ACC112 (cell line): Measurements from ENCODE around the gene F8.
"Not testable (repeated sequence)": the region's sequence is repeated elsewhere in the genome, so short reads cannot be mapped to it uniquely, and the experiment has no call there.

ENCODE experiments used
- H2AFZ ChIP-seq: fragments of 200-600 bp; sonication (generic); one replicate; pipeline ENCODE4 v1.6.0; 2017; ENCODE audit warnings: antibody characterized with exemption, low read length; ENCODE audit not compliant: unreplicated experiment
- H3K27ac ChIP-seq: fragments of 200-600 bp; sonication (generic); 2 replicates; pipeline ENCODE4 v1.5.1; 2014; ENCODE audit warnings: low read depth, mild to moderate bottlenecking, antibody characterized with exemption, low read length, moderate library complexity
- H3K27me3 ChIP-seq: fragments of 200-600 bp; sonication (generic); 2 replicates; pipeline ENCODE4 v1.6.1; 2014; ENCODE audit warnings: mild to moderate bottlenecking, antibody characterized with exemption, low read length, moderate library complexity, mixed read lengths; ENCODE audit not compliant: insufficient read depth
- H3K36me3 ChIP-seq: fragments of 200-600 bp; sonication (generic); 2 replicates; pipeline ENCODE4 v1.6.1; 2016; ENCODE audit warnings: mild to moderate bottlenecking, antibody characterized with exemption, low read length, moderate library complexity, mixed read lengths; ENCODE audit not compliant: insufficient read depth
- H3K4me1 ChIP-seq: fragments of 200-600 bp; sonication (generic); one replicate; pipeline ENCODE4 v1.6.1; 2016; ENCODE audit warnings: low read length, mixed read lengths; ENCODE audit not compliant: insufficient read depth, unreplicated experiment, control insufficient read depth
- H3K4me3 ChIP-seq: fragments of 200-600 bp; sonication (generic); 2 replicates; pipeline ENCODE4 v1.5.1; 2014; ENCODE audit warnings: mild to moderate bottlenecking, low read depth, low read length
- H3K79me2 ChIP-seq: fragments of 200-600 bp; sonication (generic); one replicate; pipeline ENCODE4 v1.6.0; 2016; ENCODE audit warnings: low read length; ENCODE audit not compliant: control insufficient read depth, unreplicated experiment, insufficient read depth

F8 gene

GRCh38 chrX:155006913-155007671 lies 15.4 kb downstream of the F8 start:
- H3K36me3 ChIP-seq, H3K79me2 ChIP-seq, H2AFZ ChIP-seq, H3K4me1 ChIP-seq, H3K4me3 ChIP-seq, H3K27me3 ChIP-seq, H3K27ac ChIP-seq: not testable (repeated sequence)

- H3K27ac ChIP-seq, H2AFZ ChIP-seq, H3K4me3 ChIP-seq, H3K27me3 ChIP-seq, H3K4me1 ChIP-seq, H3K36me3 ChIP-seq, H3K79me2 ChIP-seq: not testable (repeated sequence)
Observed at GRCh38 chrX:155006379-155006778, 16.1 kb downstream of the F8 start.

DNA sequence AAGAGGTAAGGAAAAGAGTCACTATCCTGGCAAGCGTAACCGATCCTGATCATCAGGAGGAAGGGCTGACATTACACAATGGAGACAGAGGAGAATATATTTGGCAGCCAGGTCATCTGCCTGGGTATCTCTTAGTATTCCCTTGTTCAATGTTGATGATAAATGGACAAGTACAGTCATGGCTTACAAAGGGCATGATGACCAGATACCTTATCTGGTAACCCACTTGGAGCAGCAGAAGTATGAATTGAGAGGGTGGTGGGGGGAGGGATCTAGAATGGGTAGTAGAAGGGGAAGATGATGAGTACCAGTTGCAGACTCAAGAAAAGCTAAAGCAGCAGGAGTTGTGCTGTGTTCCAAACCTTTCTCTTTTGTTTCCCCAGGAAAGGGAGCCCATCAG lies 17.3 kb downstream of the F8 start:
- Histone ChIP-seq H3K79me2 (no peaks in the 10 kb centered on the region), H3K36me3 (no peaks in the 10 kb centered on the region), H2AFZ (no peak overlapping the region), H3K27ac (no peak overlapping the region), H3K4me1 (no peaks in the 10 kb centered on the region), H3K27me3 (no peaks in the 10 kb centered on the region), H3K4me3 (no peak overlapping the region)

- Histone ChIP-seq H3K36me3 (no peaks in the 10 kb centered on the region), H3K27me3 (no peaks in the 10 kb centered on the region), H3K4me1 (no peaks in the 10 kb centered on the region), H3K4me3 (no peak overlapping the region), H3K27ac (no peak overlapping the region), H3K79me2 (no peaks in the 10 kb centered on the region), H2AFZ (no peak overlapping the region)
Observed at GRCh38 chrX:155001873-155002272, 20.6 kb downstream of the F8 start.

- Histone ChIP-seq H2AFZ (no peak overlapping the region), H3K36me3 (no peaks in the 10 kb centered on the region), H3K79me2 (no peaks in the 10 kb centered on the region), H3K4me1 (no peaks in the 10 kb centered on the region), H3K27ac (no peak overlapping the region), H3K27me3 (no peaks in the 10 kb centered on the region), H3K4me3 (no peak overlapping the region)
Observed at GRCh38 chrX:155000841-155001240, 21.7 kb downstream of the F8 start.

DNA sequence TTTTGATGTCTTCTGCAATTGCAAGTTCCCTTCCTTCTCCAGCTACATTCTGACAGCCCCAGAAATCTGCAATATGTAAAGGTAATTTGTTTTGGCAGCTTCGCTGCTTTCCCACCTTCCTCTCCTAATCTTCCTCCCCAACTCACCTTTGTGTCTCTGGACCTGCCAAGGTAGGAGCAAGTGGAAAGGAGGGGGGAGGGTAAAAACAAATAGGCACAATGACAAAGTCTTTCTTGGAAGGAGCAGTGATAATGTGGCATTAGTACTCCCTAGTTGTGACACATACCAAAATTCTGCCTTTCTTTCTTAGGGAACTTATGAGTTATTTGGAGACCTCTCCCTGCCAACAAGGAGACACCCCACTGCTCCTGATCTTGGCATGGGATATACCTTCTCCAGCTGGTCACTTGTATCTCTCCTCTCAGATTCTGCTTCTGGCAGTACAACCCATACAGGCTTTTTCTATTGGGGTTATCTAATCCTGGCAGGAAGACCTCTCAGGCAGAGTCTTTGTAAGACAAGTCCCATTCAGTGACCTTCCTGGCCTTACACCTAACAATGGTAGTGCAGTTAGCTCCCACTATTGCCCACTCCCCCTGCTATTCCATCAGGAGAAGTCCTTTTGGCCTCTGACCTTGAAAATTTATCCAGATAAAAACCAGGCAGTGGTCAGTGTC lies 24.2 kb downstream of the F8 start:
- no peaks in the 10 kb centered on the region for H3K4me1 ChIP-seq
- no peaks in the 10 kb centered on the region for H3K27me3 ChIP-seq
- no peaks in the 10 kb centered on the region for H3K36me3 ChIP-seq
- no peak overlapping the region for H3K27ac ChIP-seq
- H3K79me2 ChIP-seq, result no peaks in the 10 kb centered on the region
- H2AFZ ChIP-seq, result no peak overlapping the region
- no peak overlapping the region for H3K4me3 ChIP-seq

DNA sequence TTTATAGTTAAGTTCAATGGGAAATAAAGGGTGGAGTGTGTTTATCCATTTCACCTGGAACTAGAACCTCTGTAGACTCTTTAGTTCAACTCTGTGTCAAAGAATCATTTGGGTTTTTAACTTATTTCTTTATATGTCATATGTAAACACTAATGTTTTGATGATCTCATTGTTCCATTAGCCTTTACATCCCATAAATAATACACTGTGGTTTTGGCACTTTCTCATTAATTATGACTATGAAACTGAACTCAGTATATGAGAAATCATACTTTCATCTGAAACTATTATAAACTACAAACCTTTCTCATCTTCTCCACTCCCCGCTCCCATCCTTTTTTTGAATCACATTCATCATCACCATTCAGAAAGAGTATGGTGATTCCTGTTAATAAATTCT lies 31.0 kb downstream of the F8 start:
- Histone ChIP-seq H3K27me3 (no peaks in the 10 kb centered on the region), H2AFZ (no peak overlapping the region), H3K36me3 (no peaks in the 10 kb centered on the region), H3K27ac (no peak overlapping the region), H3K4me3 (no peak overlapping the region), H3K79me2 (no peaks in the 10 kb centered on the region), H3K4me1 (no peaks in the 10 kb centered on the region)

- no peaks in the 10 kb centered on the region for H3K4me1 ChIP-seq
- H3K27ac ChIP-seq, result no peak overlapping the region
- no peak overlapping the region for H3K4me3 ChIP-seq
- H3K79me2 ChIP-seq, result no peaks in the 10 kb centered on the region
- H2AFZ ChIP-seq, result no peak overlapping the region
- H3K27me3 ChIP-seq, result no peaks in the 10 kb centered on the region
- H3K36me3 ChIP-seq, result no peaks in the 10 kb centered on the region
Observed at GRCh38 chrX:154991039-154991438, 31.5 kb downstream of the F8 start.

DNA sequence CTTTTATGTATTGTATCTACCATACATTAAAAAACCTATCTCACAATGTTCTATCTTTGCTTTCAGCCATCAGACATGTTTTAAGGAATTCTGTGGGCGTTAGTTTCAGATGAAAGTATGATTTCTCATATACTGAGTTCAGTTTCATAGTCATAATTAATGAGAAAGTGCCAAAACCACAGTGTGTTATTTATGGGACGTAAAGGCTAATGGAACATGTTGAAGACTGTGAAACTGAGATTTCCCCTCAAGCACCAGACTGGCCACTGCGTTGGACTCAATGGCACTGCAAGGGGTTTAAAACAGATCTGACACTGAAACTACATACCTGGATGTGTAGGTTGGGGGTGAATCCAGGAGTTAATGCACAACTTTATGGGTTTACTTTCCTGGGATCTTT lies 32.0 kb downstream of the F8 start:
- no peak overlapping the region for H2AFZ ChIP-seq

DNA sequence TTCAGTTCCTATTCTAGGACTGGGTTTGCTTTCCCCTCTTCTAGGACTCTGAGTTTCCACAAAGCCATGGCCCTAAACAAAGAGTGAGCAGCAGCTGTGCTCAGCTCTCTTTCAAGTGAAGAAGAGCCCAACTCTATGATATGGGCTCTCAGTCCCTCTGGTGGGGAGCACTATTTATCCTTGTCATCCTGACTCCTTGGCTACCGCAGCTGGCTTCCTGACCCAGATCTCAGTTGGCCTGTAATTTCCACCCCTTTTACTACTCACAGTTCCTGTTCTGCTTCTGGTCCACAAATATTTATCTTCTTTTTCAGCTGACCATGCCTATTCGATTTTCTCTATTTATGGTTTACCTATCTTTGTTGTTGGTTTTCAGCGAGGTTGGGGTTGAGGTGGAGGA lies 33.8 kb downstream of the F8 start:
- no peaks in the 10 kb centered on the region for H3K79me2 ChIP-seq
- H3K4me3 ChIP-seq, result no peak overlapping the region
- H3K27ac ChIP-seq, result no peak overlapping the region
- H3K27me3 ChIP-seq, result no peaks in the 10 kb centered on the region
- H2AFZ ChIP-seq, result no peak overlapping the region
- no peaks in the 10 kb centered on the region for H3K4me1 ChIP-seq
- H3K36me3 ChIP-seq, result no peaks in the 10 kb centered on the region

More for the DNA sequence above, 32.0 kb downstream of the F8 start:
- Histone ChIP-seq H3K79me2 (no peaks in the 10 kb centered on the region), H3K36me3 (no peaks in the 10 kb centered on the region), H3K4me3 (no peak overlapping the region), H3K27me3 (no peaks in the 10 kb centered on the region), H3K27ac (no peak overlapping the region), H3K4me1 (no peaks in the 10 kb centered on the region)

DNA sequence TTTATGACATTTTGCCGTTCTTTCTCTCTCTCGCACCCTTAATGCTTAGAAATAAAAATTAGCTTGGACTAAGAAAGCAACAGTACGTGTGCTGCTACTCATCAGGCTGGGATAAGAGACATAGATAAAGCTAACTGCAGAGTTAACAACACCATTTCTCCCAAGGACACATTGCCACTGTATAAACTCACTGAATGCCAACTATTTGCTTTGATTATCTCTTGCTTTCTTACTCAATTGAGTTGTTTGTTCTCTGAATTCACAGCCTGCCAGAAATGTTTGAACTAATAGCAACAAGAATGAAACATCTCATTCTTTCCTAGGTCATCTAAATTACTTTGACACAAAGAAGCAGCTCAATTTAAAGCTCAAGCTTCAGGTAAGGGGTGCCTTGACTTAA lies 34.6 kb downstream of the F8 start:
- H3K79me2 ChIP-seq, result no peaks in the 10 kb centered on the region
- H3K4me1 ChIP-seq, result no peaks in the 10 kb centered on the region
- H3K27ac ChIP-seq, result no peak overlapping the region
- no peak overlapping the region for H3K4me3 ChIP-seq
- H3K36me3 ChIP-seq, result no peaks in the 10 kb centered on the region
- H3K27me3 ChIP-seq, result no peaks in the 10 kb centered on the region
- H2AFZ ChIP-seq, result no peak overlapping the region
